ENCODE data around the gene PDE7B.

PDE7B gene

GRCh38 chr6:135937106-135937505 lies 85.6 kb downstream of the PDE7B start:
- no peak for DNase-seq (ENCODE audit: low read depth)

- no peak for DNase-seq (ENCODE audit: low read depth)
Measured at GRCh38 chr6:135938576-135939207, 87.2 kb downstream of the PDE7B start.

- no peak for DNase-seq (ENCODE audit: low read depth)
Measured at GRCh38 chr6:135939208-135939591, 87.7 kb downstream of the PDE7B start.

GRCh38 chr6:135940616-135941167 lies 89.2 kb downstream of the PDE7B start:
- DNase-seq (ENCODE audit: low read depth), result no peak

- DNase-seq (ENCODE audit: low read depth), result no peak
Measured at GRCh38 chr6:135941275-135942025, 89.9 kb downstream of the PDE7B start.

- DNase-seq (ENCODE audit: low read depth), result no peak
Measured at GRCh38 chr6:135944120-135944519, 92.6 kb downstream of the PDE7B start.

GRCh38 chr6:135946674-135947073 lies 95.2 kb downstream of the PDE7B start:
- DNase-seq (ENCODE audit: low read depth), result no peak

- no peak for DNase-seq (ENCODE audit: low read depth)
Measured at GRCh38 chr6:135950669-135951068, 99.2 kb downstream of the PDE7B start.

GRCh38 chr6:135951169-135951568 lies 99.7 kb downstream of the PDE7B start:
- no peak for DNase-seq (ENCODE audit: low read depth)

- DNase-seq (ENCODE audit: low read depth), result no peak
Measured at GRCh38 chr6:135953818-135954217, 102.3 kb downstream of the PDE7B start.

- DNase-seq (ENCODE audit: low read depth), result no peak
Measured at GRCh38 chr6:135955099-135955498, 103.6 kb downstream of the PDE7B start.

GRCh38 chr6:135962731-135963130 lies 111.2 kb downstream of the PDE7B start:
- DNase-seq (ENCODE audit: low read depth), result no peak

GRCh38 chr6:135970750-135971149 lies 119.2 kb downstream of the PDE7B start:
- DNase-seq (ENCODE audit: low read depth), result no peak

GRCh38 chr6:135971351-135971750 lies 119.8 kb downstream of the PDE7B start:
- no peak for DNase-seq (ENCODE audit: low read depth)

GRCh38 chr6:135972150-135972549 lies 120.6 kb downstream of the PDE7B start:
- DNase-seq (ENCODE audit: low read depth), result no peak

- DNase-seq (ENCODE audit: low read depth), result no peak
Measured at GRCh38 chr6:135972586-135972985, 121.1 kb downstream of the PDE7B start.

GRCh38 chr6:135974426-135974825 lies 122.9 kb downstream of the PDE7B start:
- DNase-seq (ENCODE audit: low read depth), result no peak

- DNase-seq (ENCODE audit: low read depth), result no peak
Measured at GRCh38 chr6:135976585-135976984, 125.1 kb downstream of the PDE7B start.

GRCh38 chr6:135983093-135983492 lies 131.6 kb downstream of the PDE7B start:
- DNase-seq (ENCODE audit: low read depth), result no peak

- no peak for DNase-seq (ENCODE audit: low read depth)
Measured at GRCh38 chr6:135983718-135984343, 132.3 kb downstream of the PDE7B start.

GRCh38 chr6:135985471-135985870 lies 134.0 kb downstream of the PDE7B start:
- no peak for DNase-seq (ENCODE audit: low read depth)

GRCh38 chr6:135987226-135987625 lies 135.7 kb downstream of the PDE7B start:
- DNase-seq (ENCODE audit: low read depth), result no peak

GRCh38 chr6:135990439-135990838 lies 138.9 kb downstream of the PDE7B start:
- DNase-seq (ENCODE audit: low read depth), result no peak
